NCI-H345 treated with DMSO at 0.1 percent for 48 hours (cell line): ENCODE data around the gene DTL.

ENCODE experiments used
- DNase-seq: peaks from one replicate; lab custom pipeline; 2025; ENCODE audit not compliant: unreplicated experiment; lab: John Stamatoyannopoulos, UW

The DTL gene

GRCh38 chr1:212124690-212125582, 89.4 kb downstream of the DTL start:
- no peak for DNase-seq

- no peak for DNase-seq
These were observed 90.1 kb downstream of the DTL start for GRCh38 chr1:212125654-212126053.

GRCh38 chr1:212127221-212127620, 91.7 kb downstream of the DTL start:
- DNase-seq: no peak

DNA sequence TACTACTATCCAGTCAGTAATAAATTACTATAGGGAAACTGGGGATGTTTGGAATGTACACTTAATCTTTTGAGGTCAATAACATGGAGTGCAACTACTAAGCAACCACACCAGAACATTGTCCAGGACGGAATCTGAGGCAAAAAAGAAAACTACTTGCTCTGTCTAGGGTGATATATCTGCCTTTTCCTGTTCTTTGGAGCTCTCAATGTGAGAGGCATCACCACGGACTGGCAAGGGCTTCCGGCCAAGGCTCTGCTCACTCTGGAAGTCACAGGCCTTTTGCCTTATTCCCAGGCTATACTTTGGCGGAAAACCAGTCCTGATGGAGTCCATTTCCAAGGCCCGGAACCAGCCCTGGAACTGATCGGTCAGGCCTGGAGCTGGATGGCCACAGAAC, 94.2 kb downstream of the DTL start:
- no peak for DNase-seq

GRCh38 chr1:212132025-212132424, 96.5 kb downstream of the DTL start:
- no peak for DNase-seq

- no peak for DNase-seq
These were observed 97.8 kb downstream of the DTL start for GRCh38 chr1:212133319-212133718.

- DNase-seq: no peak
These were observed 99.6 kb downstream of the DTL start for GRCh38 chr1:212135166-212135565.

DNA sequence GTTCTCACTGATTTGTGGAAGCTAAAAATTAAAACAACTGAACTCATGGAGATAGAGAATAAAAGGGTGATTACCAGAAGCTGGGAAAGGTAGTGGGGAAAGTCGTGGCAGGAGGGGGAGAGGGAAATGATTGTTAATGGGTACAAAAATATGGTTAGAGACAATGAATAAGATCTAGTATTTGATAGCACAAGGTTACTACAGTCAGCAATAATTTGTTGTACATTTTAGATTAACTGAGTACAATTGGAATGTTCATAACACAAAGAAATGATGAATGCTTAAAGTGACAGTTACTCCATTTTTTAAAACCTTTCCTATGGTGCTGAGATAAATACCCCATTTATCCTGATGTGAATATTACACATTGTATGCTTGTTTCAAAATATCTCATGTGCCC, 102.3 kb downstream of the DTL start:
- DNase-seq: no peak

- no peak for DNase-seq
These were observed 102.9 kb downstream of the DTL start for GRCh38 chr1:212138457-212138856.

GRCh38 chr1:212139526-212140135, 104.1 kb downstream of the DTL start:
- no peak for DNase-seq

- no peak for DNase-seq
These were observed 105.9 kb downstream of the DTL start for GRCh38 chr1:212141404-212141803.

DNA sequence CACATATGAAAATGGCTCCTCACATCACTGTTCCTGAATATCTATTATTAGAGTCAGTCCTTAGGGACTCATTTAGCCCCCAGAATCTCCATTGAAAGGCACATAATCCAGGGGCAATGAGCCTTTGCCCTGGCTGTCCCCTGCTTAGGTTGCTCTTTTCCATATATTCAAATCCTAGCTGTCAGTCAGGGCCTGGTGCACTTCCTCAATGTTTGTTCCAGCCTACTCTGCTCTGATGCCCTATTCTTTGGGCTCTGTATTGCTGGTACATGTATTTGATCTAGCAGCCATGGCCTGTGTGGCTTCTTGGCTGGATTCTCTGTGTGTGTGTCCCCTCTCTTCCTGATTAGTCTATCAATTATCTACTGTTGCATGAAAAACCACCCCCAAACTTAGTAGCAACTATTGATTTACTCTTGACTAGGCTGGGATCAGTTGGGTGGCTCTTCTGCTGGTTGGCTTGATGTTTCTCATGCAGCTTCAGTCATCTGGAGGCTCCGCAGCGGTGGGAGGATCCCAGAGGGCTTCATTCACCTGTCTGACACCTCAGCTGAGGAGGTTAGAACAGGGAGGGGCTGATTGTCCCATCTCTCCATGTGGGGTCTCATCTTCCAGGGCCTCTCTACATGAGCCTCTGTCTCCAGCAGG, 107.5 kb downstream of the DTL start:
- DNase-seq: no peak

GRCh38 chr1:212147581-212148033, 112.1 kb downstream of the DTL start:
- DNase-seq: no peak

DNA sequence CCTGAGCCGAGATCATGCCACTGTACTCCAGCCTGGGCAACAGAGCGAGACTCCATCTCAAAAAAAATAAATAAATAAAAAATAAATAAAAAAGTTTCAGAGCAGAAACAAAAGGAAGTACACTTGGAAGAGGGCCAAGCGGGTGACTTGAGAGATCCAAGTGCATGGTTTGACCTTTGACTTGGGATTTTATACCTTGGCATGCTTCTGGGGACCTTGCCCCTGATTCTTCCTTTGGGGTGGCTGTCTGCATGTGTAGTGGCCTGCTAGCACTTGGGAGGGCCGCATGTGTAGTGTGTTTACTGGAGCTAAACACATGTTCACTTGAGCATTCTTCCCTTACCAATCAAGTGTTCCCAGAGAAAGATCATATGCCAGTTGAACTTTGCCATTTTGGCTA, 114.0 kb downstream of the DTL start:
- DNase-seq: no peak

DNA sequence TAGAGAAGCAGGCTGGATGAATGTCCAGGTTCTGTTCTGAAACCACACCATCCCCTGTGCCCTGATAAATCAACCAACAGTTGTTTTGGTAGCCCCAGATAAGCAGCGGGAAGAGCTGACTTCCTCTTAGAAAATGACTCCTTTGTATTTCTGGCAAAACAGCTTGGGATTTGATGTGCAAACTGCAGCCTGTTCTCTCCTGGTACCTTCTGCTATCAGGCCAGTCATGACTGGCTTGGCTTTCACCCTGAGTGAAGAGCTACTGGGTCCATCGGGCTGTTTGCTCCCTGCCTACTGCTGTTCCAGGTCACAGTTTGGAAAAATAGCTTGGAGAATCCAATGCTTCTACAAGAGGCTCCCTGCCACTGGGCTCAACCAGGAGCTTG, 116.8 kb downstream of the DTL start:
- no peak for DNase-seq

GRCh38 chr1:212152869-212153268, 117.3 kb downstream of the DTL start:
- DNase-seq: no peak

DNA sequence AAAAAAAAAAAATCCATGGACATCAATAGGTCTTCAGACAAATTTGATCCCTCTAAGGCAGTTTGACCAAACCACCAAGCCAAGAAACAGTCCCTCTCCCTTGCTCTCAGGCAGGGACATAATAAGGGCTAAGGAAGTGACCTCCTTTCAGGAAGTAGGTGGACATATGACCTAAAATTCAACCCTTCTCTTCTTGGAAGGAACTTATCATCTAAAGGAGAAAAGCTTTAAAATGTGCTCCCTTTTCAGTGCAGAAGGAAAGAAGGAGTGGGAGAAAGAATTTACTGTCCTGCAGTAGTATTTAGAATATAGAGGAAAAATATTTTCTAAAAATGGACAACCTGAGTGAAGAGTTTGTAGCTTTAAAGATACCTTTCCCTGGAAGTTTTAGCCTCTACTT, 118.1 kb downstream of the DTL start:
- no peak for DNase-seq
